Skin of body (tissue), 2 donors: ENCODE data around the gene KPTN. TPM values are rescaled to one million over a fixed set of nuclear protein-coding genes. Genes with fewer than 3 reads are reported as not detected.
"Not testable (repeated sequence)": the region's sequence is repeated elsewhere in the genome, so short reads cannot be mapped to it uniquely, and the experiment has no call there.

Experiments
- DNase-seq: peaks from one replicate; lab custom pipeline; 2025; lab: John Stamatoyannopoulos, UW
- total RNA-seq: library from RNA; depleted of rRNA; stranded (reverse); fragments of >200 nt; gene quantifications from one replicate; pipeline ENCODE4 v1.2.3, GENCODE V29; 2014

The KPTN gene
- total RNA-seq, 1 donor from 2014 or later, result 4.4 TPM

DNA sequence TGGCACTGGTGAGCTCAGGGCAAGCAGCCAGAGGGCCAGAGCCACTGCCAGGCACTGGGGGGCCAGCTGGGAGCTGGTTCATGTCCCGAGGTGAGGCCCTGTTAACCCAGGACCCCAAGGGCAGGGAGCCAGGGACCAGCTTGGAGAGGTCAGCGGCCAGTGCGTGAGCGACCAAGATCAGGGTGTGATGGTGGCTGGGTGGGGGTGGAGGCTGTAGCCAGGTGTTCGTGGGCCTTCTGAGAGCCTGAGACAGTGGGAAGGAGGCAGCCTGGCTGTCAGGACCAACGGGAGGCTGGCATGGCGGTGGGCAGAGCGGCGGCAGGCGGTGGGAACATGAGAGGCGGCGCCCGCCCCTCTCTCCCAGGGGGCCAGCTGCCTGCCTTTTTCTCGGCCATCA lies 8.1 kb upstream of the KPTN start:
- no peak for DNase-seq

DNA sequence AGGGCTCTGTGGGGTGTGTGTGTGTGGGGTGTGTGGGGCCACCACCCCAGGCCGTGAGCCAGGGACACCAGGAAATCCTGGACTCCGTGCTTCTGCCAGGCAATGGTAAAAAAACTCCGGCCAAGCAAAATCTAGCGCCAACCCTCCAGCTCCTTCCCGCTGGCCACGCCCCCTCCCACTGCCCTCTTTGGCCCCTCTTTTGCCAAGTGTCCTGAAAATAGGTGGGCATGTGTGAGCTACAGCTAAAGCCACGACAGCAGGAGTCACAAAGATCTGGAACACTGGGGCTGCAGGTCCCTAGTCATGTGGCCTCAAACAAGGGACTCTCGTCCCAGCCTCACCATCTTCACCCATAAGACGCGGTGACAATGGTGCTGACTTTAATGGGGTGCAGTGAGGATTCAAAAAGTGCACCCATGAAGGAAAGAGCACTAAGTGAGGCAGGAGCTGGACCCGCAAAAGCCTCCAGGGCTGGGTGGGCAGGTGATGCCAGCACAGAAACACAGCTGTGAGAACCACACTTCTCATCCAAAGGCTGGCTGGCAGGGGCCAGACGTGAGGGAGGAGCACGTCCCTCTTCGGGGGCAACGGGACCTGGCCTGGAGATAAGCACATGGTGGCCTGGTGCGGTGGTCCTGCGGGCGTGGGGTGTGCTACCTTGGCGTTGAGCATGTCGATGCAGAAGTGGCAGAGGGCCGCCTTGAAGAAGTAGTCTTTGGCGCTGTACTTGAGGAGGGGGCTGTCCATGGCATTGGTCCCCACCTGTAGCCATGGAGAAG lies 7.5 kb upstream of the KPTN start:
- no peak for DNase-seq

DNA sequence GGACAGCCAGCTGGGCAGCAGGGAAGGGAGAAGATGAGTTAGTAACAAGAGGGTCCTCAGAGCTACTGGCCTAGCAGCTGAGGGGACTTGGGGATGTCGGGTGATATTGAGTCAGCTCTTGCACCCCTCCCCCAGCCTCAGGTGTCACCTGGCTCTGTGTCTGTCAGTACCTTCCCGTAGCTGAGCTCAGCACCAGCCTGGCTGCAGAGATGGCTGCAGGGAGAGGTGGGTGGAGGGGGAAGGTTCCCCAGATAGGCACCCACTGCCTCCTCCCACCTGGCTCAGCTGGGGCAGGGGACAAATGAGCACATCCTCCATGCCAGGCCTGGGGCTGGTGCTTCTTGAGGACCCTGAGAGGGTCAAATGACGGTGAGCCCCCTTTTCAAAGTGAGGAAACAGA lies 6.8 kb upstream of the KPTN start:
- no peak for DNase-seq

DNA sequence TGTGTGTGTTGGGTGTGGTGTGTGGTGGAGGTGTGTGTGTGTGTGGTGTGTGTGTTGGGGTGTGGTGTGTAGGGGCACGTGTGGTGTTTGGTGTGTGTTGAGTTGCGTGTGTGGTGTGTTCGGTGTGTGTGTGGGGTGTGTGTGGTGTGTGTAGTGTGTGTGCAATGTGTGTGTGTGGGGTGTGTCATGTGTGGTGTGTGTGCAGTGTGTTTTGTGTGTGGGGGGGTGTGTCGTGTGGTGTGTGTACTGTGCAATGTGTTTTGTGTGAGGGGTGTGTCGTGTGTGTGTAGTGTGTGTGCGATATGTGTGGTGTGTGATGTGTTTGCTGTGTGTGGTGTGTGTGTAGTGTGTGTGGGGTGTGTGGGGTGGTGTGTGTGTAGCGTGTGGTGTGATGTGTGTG lies 6.0 kb upstream of the KPTN start:
- DNase-seq, result no peak

DNA sequence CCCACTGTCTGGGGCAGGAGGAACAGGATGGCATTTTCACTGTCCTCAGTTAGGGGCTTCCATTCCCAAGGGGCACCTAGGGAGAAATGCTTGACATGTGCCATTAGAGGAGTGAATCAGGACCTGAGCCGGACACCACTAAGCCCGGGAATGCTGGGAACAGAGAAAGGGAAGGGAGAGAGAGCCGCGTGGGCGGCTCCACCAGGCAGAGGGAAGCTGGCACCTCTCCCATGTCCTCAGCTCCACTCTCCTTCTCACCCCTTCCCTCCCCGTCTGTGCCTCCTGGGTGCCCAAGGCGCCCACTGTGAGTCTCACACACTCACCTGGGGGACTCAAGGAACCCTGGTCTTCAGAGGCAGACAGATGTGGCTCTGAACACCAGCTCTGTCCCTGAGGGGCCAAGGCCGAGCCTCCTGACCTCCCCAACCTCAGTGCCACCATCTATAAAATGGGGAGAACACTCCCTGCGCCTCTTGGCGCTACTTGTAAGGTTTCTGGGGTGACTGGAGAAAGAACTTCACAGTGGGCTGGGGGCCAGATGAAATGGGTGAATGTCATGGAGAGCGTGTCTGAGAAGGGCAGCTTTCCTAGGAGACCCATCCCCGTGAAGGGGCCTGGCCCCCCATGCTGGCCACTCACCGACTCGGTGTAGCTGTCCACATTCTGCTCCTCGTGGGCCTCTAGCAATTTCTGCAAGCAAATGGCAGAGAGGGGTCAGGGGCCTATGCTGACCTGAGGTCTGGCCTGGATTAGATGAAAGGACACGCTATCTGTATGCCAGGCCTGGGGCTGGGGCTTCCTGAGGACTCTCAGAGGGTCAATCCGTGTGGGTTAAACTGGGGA lies 5.3 kb upstream of the KPTN start:
- no peak for DNase-seq

DNA sequence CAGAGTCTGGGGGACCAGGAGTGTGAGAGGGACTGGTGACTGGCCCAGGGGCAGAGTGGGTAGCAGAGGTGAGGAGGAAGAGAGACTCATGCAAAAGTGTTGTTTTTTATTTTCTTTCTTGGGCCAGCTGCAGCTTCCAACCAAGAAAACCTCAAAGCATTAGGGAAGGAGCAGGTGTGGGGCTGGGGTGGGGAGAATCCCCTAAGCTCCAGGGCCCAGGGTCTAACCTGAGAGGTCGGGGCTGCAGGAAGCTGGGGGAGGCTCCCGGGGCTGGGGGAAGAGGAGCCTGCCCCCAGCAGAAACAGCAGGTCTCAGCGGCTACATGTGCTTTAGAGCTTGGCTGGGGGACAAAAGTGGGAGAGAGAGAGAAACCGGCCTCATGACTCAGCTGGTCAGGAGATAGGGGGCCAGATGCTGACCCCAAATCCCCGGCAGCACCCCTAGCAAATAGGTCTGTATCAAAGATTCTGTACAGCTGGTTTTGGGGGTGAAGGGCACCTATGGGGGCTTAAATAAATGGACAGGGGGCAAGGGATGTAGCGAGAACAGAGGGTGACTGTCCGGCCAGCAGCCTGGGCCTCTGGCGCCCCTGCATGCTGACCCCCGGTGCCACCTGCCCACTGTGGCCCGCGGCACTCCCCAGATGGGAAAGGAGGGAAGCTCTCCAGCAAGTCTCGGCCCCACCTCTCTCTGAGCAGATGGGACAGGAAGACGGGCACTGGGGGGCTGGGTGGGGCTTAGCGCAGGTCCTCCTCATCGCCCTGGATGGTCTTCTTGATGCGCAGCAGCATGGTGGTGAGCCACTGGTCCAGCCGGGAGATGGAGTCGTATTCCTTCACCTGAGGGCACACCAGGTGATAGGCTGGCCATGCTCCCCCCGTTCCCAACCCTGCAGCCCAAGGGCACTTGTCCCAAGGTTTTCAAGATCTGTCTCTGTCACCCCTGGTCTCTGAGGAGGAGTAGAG lies 3.8 kb upstream of the KPTN start:
- no peak for DNase-seq

DNA sequence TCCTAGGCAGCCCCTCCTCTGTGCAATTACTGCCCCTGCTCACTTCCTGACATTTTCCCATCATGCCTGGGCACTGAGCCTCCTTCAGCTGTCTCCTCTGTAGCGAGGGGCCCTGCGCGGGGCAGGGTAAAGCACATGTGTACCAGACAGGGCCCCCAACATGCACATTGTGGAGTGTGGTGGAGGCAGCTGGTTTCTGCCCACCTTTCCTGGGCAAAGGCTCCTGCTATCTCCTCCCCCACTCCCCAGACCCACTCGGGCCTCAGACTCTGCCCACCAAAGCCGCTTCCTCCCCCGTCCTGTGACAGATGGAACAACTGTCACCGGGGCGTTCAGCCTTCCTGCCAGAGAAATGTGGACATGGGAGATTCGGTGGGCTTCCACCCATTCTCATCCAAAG lies 2.9 kb upstream of the KPTN start:
- DNase-seq, result no peak

DNA sequence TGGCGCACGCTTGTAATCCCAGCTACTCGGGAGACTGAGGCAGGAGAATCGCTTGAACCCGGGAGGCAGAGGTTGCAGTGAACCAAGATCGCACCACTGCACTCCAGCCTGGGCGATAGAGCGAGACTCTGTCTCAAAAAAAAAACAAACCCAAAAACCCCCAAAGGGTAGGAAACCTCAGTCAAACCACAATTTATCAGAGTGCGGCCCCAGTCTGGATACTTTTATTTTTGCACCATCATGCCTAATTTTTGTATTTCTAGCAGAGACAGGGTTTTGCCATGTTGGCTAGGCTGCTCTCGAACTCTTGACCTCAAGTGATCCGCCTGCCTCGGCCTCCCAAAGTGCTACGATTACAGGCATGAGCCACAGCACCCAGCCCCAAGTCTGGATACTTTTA lies 2.2 kb upstream of the KPTN start:
- not testable (repeated sequence) for DNase-seq

DNA sequence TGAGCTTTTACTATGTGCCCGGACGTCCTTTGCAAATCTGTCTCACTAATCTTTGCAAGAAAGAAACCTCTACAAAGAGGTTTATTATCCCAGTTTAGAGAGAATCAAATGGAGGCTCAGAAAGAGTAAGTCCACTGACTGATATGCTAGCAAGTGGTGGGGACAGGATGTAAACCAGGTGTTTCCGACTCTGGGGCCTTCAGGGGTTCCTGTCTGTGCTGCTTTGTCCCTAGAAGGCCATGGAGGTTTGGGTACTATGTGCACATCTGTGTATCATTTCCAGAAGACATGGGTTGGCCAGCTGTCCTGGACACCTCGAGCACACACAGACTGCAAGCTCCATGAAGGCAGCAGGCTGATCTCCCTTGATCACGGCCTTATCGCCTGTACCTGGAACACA lies 1.2 kb upstream of the KPTN start:
- no peak for DNase-seq

DNA sequence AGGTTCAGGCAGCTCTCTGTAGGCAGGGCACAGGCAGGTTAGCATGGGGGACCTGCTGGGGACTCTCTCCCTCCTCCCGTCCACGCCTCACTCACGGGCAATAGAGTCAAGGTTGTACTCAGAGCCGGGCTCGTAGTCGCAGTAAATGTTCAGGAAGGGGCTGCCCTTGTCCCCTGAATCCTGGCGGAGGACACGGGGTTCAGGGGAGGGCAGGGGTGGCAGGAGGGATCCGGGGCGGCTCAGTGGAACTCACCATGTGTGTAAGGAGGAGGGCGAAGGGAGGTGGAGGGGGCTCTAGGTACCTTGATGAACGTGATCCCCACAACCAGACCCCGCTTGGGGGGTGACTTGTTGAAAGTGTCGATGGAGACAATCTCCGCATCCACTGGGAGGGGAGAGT lies 819 bp downstream of the KPTN start:
- no peak for DNase-seq

DNA sequence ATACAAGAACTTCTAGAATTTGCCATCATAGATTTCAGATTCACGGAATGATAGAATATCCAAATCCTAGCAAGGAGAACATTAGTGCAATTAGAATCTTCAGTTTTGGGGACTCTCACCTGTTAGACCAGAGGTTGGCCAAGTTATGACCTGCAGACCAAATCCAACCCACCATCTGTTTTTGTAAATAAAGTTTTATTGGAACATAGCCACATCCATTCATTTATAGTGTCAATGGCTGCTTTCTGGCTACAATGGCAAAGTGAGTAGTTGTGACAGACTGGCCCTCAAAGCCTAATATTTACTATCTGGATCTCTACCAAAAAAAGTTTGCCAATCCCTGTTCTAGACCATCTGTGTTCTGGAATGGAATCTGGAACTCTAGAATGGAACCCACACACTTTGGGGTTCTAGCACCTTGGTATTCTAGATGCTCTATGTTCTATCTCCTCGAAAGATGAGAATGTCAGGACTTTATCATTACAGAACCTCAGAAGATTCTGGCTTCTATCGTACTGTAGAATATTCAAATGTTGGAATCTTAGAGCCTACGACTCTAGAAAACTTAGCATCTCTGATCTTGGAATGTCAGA lies 2.5 kb downstream of the KPTN start:
- no peak for DNase-seq

DNA sequence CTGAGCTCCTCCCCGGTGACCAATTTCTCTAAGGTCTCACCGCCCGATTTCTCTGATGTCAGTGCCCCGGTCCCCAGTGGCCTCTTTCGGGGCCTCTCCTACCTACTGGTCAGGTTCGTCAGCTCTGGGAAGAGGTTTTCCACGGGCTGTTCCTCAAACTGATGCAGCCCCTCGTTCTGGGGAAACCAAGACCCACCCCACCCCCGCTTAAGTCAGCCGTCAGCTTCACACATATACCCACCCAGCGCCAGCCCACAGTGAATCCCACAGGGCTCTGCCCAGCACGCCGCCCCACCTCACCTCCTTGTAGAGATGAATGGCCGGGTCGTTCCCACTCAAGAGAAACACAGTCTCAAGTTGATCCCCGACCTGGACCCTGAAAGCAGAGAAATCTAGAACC lies 3.4 kb downstream of the KPTN start:
- DNase-seq, result no peak

DNA sequence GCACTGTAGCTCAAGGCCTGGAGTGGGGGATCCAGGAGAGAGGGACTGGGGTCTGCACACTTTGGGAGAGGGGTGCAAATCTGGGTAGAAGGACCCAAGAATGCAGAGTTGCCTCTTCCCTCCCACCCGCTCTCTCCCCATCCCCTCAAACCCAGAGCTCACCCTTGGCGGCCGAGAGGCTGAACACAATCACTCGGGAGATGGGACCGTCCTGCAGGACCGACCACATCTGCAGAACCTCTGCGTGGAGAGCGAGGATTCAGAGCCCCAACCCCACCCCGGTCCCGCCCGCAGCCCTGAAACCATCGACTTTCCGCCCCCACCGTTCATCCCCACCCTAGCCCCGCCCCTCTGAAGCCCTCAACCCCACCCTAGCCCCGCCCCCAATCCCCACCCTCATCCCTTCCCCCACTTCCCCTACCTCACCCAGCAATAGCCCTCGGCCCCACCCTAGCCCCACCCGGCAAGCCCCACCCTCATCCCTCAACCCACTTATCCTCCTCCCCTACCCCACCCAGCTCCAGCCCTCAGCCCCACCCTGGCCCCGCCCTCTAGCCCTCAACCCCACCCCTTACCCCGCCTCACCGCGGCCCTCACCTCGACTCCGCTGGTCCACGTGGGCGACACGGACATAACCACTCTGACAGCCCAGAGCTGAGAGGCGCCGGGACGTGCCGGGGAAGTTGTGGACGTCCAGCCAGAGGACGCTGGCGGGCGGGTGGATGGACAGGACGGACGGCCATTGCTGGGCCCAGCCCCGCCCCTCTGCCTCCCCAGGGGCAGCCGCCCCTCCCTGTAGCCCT lies 4.1 kb downstream of the KPTN start:
- no peak for DNase-seq

DNA sequence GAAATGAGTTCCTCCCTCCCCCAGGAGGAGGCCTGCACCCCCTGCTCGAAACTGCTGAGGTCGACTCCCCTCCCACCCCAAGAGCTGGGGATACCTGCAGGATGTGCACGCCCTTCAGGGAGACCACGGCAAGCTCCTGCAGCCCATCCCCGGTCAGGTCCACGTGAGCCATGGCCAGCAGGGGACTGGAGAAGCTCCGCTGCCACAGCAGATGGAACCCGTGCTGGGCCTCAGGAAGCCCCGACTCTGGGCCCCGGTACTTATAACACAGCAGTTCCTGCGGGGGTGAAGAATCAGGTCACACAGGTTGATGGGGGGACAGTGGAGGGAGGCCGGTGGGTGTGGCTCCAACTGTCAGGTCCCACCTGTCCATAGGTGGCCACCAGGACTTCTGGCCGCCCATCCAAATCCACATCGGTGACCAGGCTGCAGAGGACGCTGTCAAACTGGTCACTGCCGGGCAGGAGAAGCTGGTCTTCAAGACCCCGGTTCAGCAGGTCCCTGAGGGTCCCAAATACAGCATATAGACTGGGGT lies 7.5 kb downstream of the KPTN start:
- no peak for DNase-seq

DNA sequence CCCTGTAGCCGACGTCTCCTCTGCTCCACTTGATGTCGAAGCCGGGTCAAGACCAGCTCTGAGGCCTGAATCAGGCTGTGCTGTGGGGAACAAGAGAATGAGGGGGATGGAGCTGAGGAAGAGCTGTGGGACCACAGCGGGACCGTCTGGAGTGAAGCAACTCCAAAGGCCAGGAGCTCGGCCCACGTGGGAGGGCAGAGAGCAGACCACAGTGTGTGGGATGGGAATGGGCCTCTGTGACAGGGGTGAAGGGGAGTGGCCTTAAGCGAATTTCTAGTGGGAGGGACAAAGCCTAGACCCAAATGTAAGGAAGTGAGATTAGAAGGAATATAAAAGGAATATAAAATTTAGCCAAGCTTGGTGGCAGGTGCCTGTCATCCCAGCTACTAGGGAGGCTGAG lies 8.6 kb downstream of the KPTN start:
- DNase-seq, result no peak

DNA sequence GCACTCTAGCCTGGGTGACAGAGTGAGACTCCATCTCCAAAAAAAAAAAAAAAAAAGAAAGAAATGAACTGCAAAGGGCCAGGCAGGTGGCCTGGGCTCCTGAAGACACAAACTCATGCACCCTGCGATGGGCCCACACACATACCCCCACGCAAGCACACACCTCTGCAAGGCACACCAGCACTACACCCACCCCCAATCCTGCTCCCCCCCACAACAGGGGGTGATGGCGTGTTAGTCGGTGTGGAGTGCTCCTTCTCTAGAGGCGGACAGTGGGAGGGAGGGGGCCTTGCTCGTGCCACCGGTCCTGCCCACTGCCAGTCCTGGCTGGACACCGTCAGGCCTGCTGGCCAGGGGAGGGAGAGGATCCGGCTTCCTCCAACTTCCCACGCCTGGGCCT lies 10.7 kb downstream of the KPTN start:
- DNase-seq, result no peak

DNA sequence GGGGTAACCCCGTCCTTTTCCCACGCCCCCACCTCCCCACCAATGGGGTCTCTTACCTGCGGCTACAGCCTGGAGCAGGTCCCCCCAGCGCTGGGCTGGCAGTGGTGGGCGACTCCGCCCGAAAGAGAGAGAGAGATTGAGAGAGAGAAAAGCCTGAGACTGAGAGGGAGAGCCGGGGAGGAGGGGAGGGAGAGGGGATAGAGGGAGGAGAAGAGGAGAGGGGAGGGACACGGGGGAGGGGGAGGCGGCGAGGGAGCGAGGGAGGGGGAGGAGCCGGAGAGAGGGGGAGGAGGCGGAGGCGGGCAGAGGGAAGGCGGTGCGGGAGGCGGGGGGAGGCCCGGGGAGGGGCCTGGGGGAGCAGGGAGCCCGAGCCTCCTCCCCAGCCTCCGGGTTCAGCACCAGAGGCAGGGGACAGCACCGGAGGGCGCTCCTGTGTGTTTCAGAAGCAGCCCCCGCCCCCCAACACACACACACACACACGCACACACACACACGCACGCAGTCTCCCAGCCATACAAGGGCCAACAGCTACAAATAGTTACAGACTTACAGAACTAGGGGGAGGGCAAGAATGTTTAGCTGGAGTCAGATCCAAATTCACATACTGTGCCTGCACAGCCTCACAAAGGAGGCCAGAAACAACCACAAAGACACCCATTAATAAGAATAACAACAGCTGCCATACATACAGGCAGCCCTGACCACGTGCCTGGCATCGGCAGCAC lies 12.1 kb downstream of the KPTN start, which contains the start of gene SLC8A2:
TSS of gene SLC8A2 (minus strand) at position 161 of the 725 bp plus-strand sequence. CDS start 5,490 bp downstream, outside the sequence.
- DNase-seq, result peak; percentile 87

DNA sequence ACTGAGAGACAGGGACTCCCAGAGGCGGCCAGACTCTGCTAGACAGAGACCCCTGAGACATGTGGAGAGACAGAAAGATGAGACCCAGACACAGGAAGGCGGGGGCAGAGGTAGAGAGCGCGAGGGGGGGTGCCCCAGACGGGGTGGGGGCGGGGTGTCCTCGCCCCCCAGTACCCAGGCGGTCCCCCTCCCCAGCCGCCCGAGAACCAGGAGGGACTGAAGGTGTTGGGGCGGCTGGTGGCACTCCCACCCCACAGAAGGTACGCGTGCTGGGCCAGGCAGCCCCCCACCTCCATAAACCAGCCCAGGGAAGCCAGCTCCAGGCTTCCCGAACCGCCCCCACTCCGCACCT lies 12.7 kb downstream of the KPTN start:
- no peak for DNase-seq

DNA sequence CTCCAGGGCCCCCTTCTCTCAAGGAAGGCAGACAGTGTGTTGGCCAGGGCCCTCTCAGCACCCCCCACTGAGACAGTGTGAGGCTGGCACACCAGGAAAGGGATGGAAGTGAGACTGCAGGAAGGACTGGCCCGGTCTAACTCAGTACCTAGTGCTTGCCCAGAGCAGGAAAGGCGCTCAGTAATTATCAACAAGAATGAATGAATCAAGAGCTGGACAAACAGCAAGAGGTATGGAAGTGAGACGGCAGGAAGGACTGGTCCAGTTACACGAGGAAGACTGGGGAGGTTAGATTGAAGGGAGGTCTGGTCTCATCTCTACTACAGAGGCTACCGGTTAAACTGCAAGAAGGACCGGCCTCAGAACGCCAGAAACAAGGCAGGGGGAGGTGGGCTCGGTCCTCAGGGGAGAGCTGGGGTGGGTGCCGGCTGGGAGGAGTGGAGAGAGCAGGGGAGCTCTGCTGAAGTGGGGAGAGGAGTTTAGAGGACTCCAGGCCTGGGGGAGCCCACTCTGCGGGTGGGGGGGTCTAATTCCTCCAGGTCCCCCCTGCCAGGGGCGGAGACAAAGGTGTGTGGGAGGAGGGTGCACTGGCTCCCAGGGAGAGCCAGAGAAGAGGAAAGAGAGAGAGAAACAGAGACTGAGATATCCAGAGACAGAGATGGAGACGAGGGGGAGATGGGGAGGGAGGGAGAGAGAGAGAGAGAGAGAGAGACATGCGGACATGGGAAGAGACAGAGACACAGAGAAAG lies 13.4 kb downstream of the KPTN start:
- DNase-seq, result no peak
